OCI-LY3 (cell line): ENCODE results near the gene PFDN5.

ENCODE experiments used
- H2AFZ ChIP-seq: fragments of 200-600, 300-600 bp; shearing (Covaris generic); 2 replicates; pipeline ENCODE4 v1.6.0; 2014; ENCODE audit warnings: antibody characterized with exemption, low read depth, low read length
- H3K27ac ChIP-seq: fragments of 200-600, 300-600 bp; sonication (generic); 2 replicates; pipeline ENCODE4 v1.5.1; 2014; ENCODE audit warnings: mild to moderate bottlenecking, low read length, moderate library complexity, mixed read lengths
- H3K27me3 ChIP-seq: fragments of 200-600, 300-600 bp; sonication (generic); 2 replicates; pipeline ENCODE4 v1.6.1; 2014; ENCODE audit warnings: low read depth, low read length, mixed read lengths
- H3K36me3 ChIP-seq: fragments of 200-600, 300-600 bp; sonication (generic); replicated peaks from 2 replicates; pipeline ENCODE3; 2014; ENCODE audit warnings: low read depth, low read length, mixed read lengths
- H3K4me1 ChIP-seq: fragments of 300-600, 200-600 bp; sonication (generic); 2 replicates; pipeline ENCODE4 v1.6.1; 2014; ENCODE audit warnings: low read length, mixed read lengths
- H3K4me2 ChIP-seq: fragments of 200-600, 300-600 bp; sonication (generic); 2 replicates; pipeline ENCODE4 v1.6.1; 2014; ENCODE audit warnings: low read length, mixed read lengths
- H3K4me3 ChIP-seq: fragments of 300-600, 200-600 bp; sonication (generic); 2 replicates; pipeline ENCODE4 v1.5.1; 2014; ENCODE audit warnings: antibody characterized with exemption, mild to moderate bottlenecking, low read length, moderate library complexity
- H3K79me2 ChIP-seq: fragments of 300-600, 200-600 bp; shearing (Covaris generic); 2 replicates; pipeline ENCODE4 v1.6.1; 2014; ENCODE audit warnings: mild to moderate bottlenecking, low read length, mixed read lengths
- H3K9ac ChIP-seq: fragments of 300-600, 200-600 bp; shearing (Covaris generic); 2 replicates; pipeline ENCODE4 v1.6.0; 2014; ENCODE audit warnings: mild to moderate bottlenecking, low read length, moderate library complexity
- H3K9me3 ChIP-seq: fragments of 200-600, 300-600 bp; shearing (Covaris generic); 2 replicates; pipeline ENCODE4 v1.6.1; 2014; ENCODE audit warnings: low read length, mixed read lengths; ENCODE audit not compliant: insufficient read depth
- H4K20me1 ChIP-seq: fragments of 200-600, 300-600 bp; sonication (generic); 2 replicates; pipeline ENCODE4 v1.6.1; 2016; ENCODE audit warnings: low read length, mixed read lengths; ENCODE audit not compliant: insufficient read depth
- CTCF ChIP-seq: fragments of 200-600, 300-600 bp; sonication (generic); IDR thresholded peaks from 2 replicates; pipeline ENCODE4 v1.5.1; 2014; ENCODE audit warnings: antibody characterized with exemption, low read length, low read depth
- EZH2phosphoT487 ChIP-seq: fragments of 200-600 bp; shearing (Covaris generic); IDR thresholded peaks from 2 replicates; pipeline ENCODE4 v1.6.1; 2018; ENCODE audit warnings: antibody characterized with exemption, mixed run types, low read depth

Gene PFDN5

GRCh38 chr12:53253298-53253697 is 42.0 kb upstream of the PFDN5 start:
- Histone ChIP-seq H4K20me1 (no peaks in the 10 kb centered on the region), H3K27me3 (no peaks in the 10 kb centered on the region), H3K79me2 (peaks cover 19% of the 10 kb centered on the region), H2AFZ (no peak overlapping the region), H3K4me1 (peaks cover 29% of the 10 kb centered on the region), H3K27ac (no peak overlapping the region), H3K36me3 (peaks cover 2% of the 10 kb centered on the region), H3K4me2 (peak overlapping the region; percentile 93), H3K4me3 (peak overlapping the region; percentile 86; the same call in 1 of the 2 replicates), H3K9me3 (no peaks in the 10 kb centered on the region), H3K9ac (no peak overlapping the region)
- no peak for TF ChIP-seq CTCF
- no peak for TF ChIP-seq EZH2phosphoT487

GRCh38 chr12:53254816-53255545 is 40.4 kb upstream of the PFDN5 start:
- H3K27me3 ChIP-seq: no peaks in the 10 kb centered on the region
- no peak for TF ChIP-seq EZH2phosphoT487
- no peaks in the 10 kb centered on the region for H4K20me1 ChIP-seq
- no peak overlapping the region for H3K27ac ChIP-seq
- no peaks in the 10 kb centered on the region for H3K9me3 ChIP-seq
- H3K79me2 ChIP-seq: peaks cover 19% of the 10 kb centered on the region
- peaks cover 33% of the 10 kb centered on the region for H3K4me1 ChIP-seq
- H3K36me3 ChIP-seq: peaks cover 2% of the 10 kb centered on the region
- no peak overlapping the region for H3K4me2 ChIP-seq
- no peak overlapping the region for H3K4me3 ChIP-seq
- H3K9ac ChIP-seq: no peak overlapping the region
- H2AFZ ChIP-seq: no peak overlapping the region

GRCh38 chr12:53255996-53256395 is 39.3 kb upstream of the PFDN5 start:
- peak overlapping the region; percentile 77 for H3K27ac ChIP-seq
- H3K36me3 ChIP-seq: peaks cover 2% of the 10 kb centered on the region
- peaks cover 19% of the 10 kb centered on the region for H3K79me2 ChIP-seq
- H3K9me3 ChIP-seq: no peaks in the 10 kb centered on the region
- H3K27me3 ChIP-seq: no peaks in the 10 kb centered on the region
- no peaks in the 10 kb centered on the region for H4K20me1 ChIP-seq
- peak overlapping the region; percentile 77 for H3K4me2 ChIP-seq
- peak overlapping the region; percentile 5; the same call in 1 of the 2 replicates for H3K9ac ChIP-seq
- peaks cover 33% of the 10 kb centered on the region for H3K4me1 ChIP-seq
- H2AFZ ChIP-seq: no peak overlapping the region
- H3K4me3 ChIP-seq: peak overlapping the region; percentile 30
- TF ChIP-seq EZH2phosphoT487 (no peak), CTCF (no peak)

- no peak overlapping the region for H3K4me2 ChIP-seq
- no peak overlapping the region for H3K4me3 ChIP-seq
- H3K9ac ChIP-seq: no peak overlapping the region
- no peak overlapping the region for H3K27ac ChIP-seq
- H3K27me3 ChIP-seq: no peaks in the 10 kb centered on the region
- H3K9me3 ChIP-seq: no peaks in the 10 kb centered on the region
- H4K20me1 ChIP-seq: no peaks in the 10 kb centered on the region
- TF ChIP-seq CTCF (no peak), EZH2phosphoT487 (no peak)
- H3K4me1 ChIP-seq: peaks cover 21% of the 10 kb centered on the region
- H3K36me3 ChIP-seq: peaks cover 2% of the 10 kb centered on the region
- 0 out of 2 replicates have a peak, but pooled peaks cover 2% of the 10 kb centered on the region for H3K79me2 ChIP-seq
- no peak overlapping the region for H2AFZ ChIP-seq
Observed at GRCh38 chr12:53258541-53259539, 36.5 kb upstream of the PFDN5 start.
